Ovary (tissue), 3 donors: ENCODE results near the gene GRID2.

Experiments used
- POLR2A ChIP-seq: fragments of 450-650 bp; IDR thresholded peaks from one replicate; pipeline ENCODE4 v1.6.1; 2017; ENCODE audit warnings: antibody characterized with exemption, mild to moderate bottlenecking, moderate library complexity
- TF ChIP-seq, protein P1 (sequence below), 3 donors: fragments of 450-650 bp in 2 of 3; fragments of 200-600 bp in 1 of 3; IDR thresholded peaks; one replicate each; pipeline versions ENCODE4 v1.5.1 to v1.8.0; 2016 to 2022; ENCODE audit warnings: antibody characterized with exemption in 3 of 3, mild to moderate bottlenecking in 1 of 3
- donor health status: DM: no; HTN: no; CAD: no.

DNA sequence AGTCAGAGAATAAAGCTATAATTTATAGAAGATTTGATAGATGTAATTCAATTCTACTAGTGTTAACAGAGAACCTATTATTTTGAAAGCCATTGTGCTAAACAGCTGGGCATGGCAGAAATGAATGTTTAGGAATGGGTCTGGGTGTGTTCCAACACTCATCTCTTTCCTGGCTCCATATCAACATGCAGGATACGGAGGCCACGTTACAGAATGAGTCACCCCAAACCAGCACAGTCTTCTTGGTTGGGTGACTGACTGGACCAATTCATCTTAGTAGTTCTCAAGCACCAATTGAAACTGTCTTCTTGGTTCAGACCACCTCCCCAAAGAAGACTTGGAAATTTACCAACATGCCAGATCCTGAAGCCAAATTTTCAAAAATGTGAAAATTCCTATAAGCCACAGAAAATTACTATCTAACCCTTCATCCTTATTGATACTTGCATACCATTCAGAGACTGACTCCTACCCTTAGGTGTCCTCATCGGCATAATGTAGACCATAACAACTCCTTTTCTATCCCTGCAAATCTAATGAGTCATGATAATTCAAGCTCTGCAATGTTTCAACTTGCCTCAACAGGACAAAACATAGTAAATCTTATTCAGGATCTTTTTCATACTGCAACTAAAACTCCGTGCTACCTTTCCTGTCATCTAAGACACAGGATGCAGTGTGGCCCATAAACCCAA, 1472.8 kb downstream of the GRID2 start:
- TF ChIP-seq, protein P1, sequence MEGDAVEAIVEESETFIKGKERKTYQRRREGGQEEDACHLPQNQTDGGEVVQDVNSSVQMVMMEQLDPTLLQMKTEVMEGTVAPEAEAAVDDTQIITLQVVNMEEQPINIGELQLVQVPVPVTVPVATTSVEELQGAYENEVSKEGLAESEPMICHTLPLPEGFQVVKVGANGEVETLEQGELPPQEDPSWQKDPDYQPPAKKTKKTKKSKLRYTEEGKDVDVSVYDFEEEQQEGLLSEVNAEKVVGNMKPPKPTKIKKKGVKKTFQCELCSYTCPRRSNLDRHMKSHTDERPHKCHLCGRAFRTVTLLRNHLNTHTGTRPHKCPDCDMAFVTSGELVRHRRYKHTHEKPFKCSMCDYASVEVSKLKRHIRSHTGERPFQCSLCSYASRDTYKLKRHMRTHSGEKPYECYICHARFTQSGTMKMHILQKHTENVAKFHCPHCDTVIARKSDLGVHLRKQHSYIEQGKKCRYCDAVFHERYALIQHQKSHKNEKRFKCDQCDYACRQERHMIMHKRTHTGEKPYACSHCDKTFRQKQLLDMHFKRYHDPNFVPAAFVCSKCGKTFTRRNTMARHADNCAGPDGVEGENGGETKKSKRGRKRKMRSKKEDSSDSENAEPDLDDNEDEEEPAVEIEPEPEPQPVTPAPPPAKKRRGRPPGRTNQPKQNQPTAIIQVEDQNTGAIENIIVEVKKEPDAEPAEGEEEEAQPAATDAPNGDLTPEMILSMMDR (IDR thresholded peaks at IDR 0.05), result no peak
- TF ChIP-seq POLR2A, result no peak
